LNCaP clone FGC (cell line): ENCODE data around the gene IL20RB.

Experiments used
- DNase-seq: peaks from one replicate; pipeline ENCODE4 v3.0.0-alpha.2; 2011; ENCODE audit warnings: low read depth
- H3K4me3 ChIP-seq: 2 replicates; pipeline ENCODE4 v1.5.1; 2011; ENCODE audit warnings: mild to moderate bottlenecking, low read depth, low read length, control low read depth
- CTCF ChIP-seq: IDR thresholded peaks from 2 replicates; pipeline ENCODE4 v1.5.1; 2012; ENCODE audit warnings: mild to moderate bottlenecking; ENCODE audit not compliant: control insufficient read depth, insufficient read depth; ENCODE audit errors: extremely low read depth

The IL20RB gene, protein sequence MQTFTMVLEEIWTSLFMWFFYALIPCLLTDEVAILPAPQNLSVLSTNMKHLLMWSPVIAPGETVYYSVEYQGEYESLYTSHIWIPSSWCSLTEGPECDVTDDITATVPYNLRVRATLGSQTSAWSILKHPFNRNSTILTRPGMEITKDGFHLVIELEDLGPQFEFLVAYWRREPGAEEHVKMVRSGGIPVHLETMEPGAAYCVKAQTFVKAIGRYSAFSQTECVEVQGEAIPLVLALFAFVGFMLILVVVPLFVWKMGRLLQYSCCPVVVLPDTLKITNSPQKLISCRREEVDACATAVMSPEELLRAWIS

GRCh38 chr3:136957751-136958288 is at the start of gene IL20RB:
Gene IL20RB, plus strand, starts transcription at chr3:136957983. Its CDS starts 131 bp downstream, at chr3:136958114.
- no peak for DNase-seq
- H3K4me3 ChIP-seq: no peak within 1 kb of the TSS
- TF ChIP-seq CTCF: no peak

GRCh38 chr3:136908297-136908696 is 49.5 kb upstream of the IL20RB start:
- DNase-seq: no peak
- H3K4me3 ChIP-seq: no peak overlapping the region
- no peak for TF ChIP-seq CTCF

DNA sequence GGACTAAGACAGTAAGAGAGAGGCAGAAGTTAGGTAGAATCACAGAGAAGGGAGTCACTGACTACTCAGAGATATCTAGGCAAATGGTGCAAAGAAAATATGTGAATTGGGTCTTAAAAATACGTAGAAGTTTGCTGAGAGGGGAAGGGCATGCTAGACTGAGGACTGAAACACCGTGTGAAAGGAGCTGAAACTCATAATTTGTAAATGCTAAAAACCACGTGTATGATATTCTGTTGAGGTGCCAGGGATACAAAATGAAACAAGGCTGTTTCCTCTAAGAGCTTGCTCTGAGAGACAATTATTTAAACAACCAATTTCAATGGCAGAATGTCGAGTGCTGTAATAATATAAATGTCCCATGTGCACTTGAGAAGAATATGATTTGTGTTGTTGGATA is 48.6 kb upstream of the IL20RB start:
- no peak for DNase-seq
- TF ChIP-seq CTCF: no peak
- H3K4me3 ChIP-seq: no peak overlapping the region

GRCh38 chr3:136910697-136911096 is 47.1 kb upstream of the IL20RB start:
- DNase-seq: no peak
- no peak for TF ChIP-seq CTCF
- no peak overlapping the region for H3K4me3 ChIP-seq

- no peak for DNase-seq
- no peak overlapping the region for H3K4me3 ChIP-seq
- no peak for TF ChIP-seq CTCF
Observed at GRCh38 chr3:136913168-136913567, 44.6 kb upstream of the IL20RB start.

DNA sequence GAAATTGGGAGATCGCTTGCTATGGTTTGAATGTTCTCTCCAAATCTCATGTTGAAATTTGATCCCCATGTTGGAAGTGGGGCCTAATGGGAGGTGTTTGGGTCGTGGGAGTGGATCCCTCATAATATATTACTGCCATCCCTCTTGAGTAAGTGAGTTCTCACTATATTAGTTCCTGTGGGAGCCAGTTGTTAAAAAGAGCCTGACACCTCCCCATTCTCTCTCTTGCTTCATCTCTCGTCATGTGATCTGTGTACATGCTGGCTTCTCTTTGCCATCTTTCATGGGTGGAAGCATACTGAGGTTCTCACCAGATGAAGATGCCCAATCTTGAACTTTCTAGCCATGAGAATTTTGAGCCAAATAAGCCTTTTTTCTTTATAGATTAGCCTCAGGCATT is 43.0 kb upstream of the IL20RB start:
- no peak for TF ChIP-seq CTCF
- H3K4me3 ChIP-seq: no peak overlapping the region

GRCh38 chr3:136916223-136916622 is 41.6 kb upstream of the IL20RB start:
- no peak for TF ChIP-seq CTCF
- H3K4me3 ChIP-seq: no peak overlapping the region
- no peak for DNase-seq

More for the DNA sequence above, 43.0 kb upstream of the IL20RB start:
- DNase-seq: no peak
